GM19397 (cell line): ENCODE data around the gene KRT71.

ENCODE experiments used
- ATAC-seq: cut with Tn5 transposase; IDR thresholded peaks from one replicate; pipeline ENCODE4 v1.9.1; 2021; ENCODE audit warnings: mild to moderate bottlenecking, moderate library complexity; ENCODE audit not compliant: unreplicated experiment

KRT71 gene

GRCh38 chr12:52575948-52576347 is 23.0 kb upstream of the KRT71 start:
- ATAC-seq, result no peak

- no peak for ATAC-seq
Measured at GRCh38 chr12:52575256-52575655, 22.3 kb upstream of the KRT71 start.

DNA sequence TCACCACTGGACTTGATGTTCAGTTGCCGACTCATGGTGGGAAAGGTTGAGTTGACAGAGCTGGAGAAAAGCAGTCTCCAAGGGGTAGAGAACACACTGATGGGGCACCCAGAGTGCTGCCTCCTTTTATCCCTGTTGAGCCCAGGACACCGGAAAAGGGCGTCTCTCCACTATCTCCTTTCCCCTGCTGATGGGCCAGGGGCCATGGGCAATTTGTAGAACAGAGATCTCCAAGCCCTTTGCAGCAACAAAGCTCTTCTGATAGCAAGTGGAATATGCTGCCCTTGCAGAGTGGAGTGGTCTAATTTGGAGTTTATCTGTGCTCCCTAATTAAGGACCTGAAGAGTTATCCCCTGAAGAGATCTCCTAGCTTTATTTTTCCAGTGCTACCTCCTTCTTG is 20.8 kb upstream of the KRT71 start, which contains the start of gene KRT74:
TSS of gene KRT74 (minus strand) at position 101 of the 400 bp plus-strand sequence. CDS start at position 35, 66 bp downstream.
- ATAC-seq, result no peak

- no peak for ATAC-seq
Measured at GRCh38 chr12:52573306-52573705, 20.4 kb upstream of the KRT71 start.

DNA sequence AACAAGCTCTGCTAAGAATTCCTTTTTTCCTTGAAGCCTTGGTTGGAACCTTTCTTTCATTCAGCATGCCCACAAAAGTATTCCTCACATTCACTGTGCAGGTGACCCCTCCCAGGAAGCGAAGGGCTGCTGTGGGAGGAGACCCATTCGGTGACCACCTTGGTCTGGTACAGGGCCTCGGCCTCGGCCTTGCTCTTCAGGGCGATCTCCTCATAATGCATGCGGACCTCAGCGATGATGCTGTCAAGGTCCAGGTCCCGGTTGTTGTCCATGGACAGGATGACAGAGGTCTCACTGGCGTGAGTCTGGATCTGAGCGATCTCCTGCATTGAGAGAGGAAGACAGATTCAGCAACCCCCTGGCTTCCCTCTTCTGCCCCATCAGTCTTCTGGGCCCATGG is 17.6 kb upstream of the KRT71 start:
- no peak for ATAC-seq

DNA sequence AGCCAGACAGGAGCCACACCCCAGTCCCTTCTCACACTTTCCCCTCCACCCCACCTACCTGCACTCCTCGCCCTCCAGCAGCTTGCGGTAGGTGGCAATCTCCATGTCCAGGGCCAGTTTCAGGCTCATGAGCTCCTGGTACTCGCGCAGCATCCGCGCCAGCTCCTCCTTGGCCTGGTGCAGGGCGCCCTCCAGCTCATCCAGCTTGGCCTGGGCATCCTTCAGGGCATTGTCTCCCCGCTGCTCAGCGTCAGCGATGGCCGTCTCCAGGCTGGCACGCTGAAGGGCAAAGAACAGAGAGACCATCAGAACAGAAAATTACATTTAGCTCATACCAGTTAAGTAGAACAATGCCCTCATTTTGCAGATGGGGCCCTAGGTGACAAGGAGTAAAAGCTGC is 15.2 kb upstream of the KRT71 start:
- no peak for ATAC-seq

- ATAC-seq, result no peak
Measured at GRCh38 chr12:52566847-52567291, 13.9 kb upstream of the KRT71 start.

GRCh38 chr12:52564582-52564981 is 11.6 kb upstream of the KRT71 start:
- no peak for ATAC-seq

DNA sequence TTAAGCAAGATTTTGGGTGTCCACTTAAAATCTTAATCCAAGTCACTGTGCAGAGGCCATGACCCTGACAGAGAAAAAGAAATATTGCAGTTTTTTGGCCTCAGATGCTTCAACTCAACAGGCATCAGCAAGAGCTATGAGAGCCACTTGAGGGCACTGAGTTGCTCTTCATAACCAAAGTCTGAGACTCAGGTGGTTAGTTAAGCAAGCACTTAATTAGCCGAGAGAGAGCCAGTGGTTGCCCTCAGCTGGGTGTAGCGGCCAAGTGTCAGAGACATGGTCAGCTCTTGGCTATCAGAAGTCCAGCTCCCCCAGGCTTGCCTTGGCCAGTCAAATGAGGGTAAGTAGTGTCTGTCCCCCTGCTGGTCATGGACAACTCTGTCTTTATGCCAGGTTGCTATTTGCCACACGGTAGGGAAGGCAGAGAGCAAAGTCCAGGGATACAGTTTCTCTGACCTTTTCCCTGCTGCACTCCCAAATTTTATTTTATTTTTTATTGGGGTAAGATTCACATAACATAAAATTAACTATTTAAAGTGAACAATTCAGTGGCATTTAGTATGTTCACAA is 9.0 kb upstream of the KRT71 start:
- ATAC-seq, result no peak

- ATAC-seq, result no peak
Measured at GRCh38 chr12:52559979-52560378, 7.0 kb upstream of the KRT71 start.

DNA sequence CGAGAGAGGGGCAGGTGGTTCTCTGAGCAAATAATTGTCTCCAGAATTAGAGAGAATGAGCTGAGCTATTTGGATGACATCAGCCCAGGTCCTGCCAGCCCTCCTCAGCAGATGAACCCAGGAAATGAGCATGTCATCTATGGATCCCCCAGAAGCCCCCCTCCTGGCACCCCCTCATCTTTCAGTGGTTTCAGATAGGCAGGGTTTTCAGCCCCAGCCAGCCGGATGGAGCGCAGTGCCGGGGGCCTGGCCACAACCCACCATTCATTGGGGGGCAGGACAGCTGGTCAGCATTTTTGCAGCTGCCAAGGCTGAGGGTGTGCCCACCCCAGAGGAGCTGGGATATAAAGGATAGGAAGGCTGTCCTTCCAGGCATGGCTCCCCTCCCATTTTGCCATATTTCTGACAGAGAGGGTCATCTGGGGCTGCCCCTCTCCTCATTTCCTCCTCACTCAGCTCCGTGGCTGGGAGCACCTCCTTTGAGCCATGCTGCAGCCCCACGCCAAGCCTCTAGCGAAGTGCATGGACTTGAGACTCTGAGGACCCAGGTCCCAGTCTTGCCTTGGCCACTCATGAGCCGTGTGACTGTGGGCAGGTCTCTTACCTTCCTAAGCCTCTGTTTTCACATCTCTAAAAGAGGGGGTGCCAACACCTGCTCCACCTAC is 6.0 kb upstream of the KRT71 start:
- ATAC-seq, result no peak

DNA sequence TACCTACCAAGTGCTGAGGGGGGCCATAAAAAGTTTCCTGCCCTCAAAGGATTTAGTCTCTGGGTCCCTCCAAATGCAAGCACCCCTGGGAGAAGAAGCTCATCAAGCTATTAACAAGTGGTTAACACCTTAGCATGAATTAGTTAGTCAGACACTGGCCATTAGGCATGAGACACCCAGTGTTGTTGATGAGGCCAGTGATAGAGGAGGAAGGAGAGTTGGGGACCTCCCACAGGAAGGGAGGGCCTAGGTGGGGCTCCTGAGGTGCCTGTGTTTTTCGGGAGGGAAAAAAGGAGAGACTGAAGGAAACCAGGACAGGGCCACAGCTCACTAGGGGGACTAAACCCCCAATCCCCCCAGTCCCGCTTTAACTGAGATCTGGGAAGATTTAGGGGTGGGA is 4.5 kb upstream of the KRT71 start:
- ATAC-seq, result no peak

DNA sequence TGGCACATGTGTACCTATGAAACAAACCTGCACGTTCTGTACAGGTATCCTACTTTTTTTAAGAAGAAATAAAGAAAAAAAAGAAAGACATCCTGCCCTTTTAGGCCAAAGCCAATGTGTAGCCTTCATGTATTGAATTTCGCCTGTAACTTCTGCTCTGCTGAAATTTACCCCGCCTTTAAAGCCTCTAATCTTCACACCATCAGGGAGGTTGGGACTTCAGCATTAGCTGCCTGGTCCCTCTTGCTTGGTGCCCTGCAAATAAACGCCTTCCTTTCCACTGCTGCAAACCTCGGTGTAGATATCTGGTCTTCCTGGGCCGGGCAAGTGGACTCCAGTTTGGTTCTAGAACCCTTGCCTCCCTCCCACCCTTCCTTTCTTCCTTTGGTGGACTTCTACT is 2.6 kb upstream of the KRT71 start:
- ATAC-seq, result no peak

GRCh38 chr12:52552055-52552454 is 890 bp downstream of the KRT71 start:
- ATAC-seq, result no peak

GRCh38 chr12:52551216-52551865 is 1.6 kb downstream of the KRT71 start:
- ATAC-seq, result no peak

DNA sequence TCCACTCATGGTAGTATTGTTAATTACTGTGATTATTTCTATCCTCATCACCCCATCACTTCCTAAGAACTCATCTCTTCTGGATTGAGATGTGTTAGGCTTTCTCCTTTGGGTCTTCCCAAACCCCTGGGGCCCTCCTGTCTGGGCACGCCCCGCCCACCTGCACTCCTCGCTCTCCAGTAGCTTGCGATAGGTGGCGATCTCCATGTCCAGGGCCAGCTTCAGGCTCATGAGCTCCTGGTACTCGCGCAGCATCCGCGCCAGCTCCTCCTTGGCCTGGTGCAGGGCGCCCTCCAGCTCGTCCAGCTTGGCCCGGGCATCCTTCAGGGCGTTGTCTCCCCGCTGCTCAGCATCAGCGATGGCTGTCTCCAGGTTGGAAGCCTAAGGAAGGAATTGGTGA is 6.8 kb downstream of the KRT71 start:
- no peak for ATAC-seq

GRCh38 chr12:52543985-52544883 is 8.7 kb downstream of the KRT71 start:
- no peak for ATAC-seq

DNA sequence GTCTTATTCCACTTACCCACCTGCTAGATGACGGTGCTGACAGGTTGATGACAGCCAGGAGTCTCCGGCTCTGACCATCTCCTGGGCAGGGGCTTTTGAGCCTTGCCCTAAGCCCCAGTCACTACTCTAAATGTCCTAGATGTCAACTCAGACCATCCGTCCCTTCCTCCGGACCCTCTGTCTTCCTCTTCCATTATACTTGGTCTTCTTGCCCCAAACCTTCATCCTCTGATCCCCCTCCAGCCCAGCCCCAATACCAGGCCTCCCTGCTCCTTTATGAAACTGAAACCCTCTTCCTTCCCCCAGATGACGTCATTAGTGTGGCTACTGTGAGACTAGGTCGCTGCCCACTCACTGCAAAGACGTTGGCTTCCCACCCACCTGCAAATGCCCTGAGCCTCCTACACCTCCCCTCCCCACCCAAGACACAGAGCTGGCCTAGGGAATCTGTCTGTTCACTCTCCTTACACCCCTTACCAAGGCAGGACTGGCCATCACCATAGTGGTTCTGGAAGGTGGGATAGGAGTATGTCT is 10.1 kb downstream of the KRT71 start:
- no peak for ATAC-seq

DNA sequence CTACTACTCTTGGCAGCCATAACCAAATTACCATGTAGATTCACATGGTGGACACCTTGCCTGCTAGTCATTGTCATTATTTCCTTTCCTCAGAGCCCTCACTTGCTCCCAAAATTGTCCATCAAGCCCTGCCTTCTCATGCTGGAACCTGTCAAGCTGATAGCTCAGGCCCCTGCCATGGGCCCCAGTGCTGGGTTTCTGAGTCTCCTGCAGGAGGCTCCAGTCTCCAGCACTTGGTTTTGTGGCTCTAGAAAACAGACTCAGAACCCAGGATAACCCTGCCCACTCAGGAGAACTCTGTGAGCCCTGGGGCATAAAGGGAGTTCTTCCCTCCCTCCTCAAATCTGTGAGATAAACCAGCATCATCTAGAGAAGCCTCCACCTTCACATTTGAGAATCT is 10.8 kb downstream of the KRT71 start:
- ATAC-seq, result no peak

DNA sequence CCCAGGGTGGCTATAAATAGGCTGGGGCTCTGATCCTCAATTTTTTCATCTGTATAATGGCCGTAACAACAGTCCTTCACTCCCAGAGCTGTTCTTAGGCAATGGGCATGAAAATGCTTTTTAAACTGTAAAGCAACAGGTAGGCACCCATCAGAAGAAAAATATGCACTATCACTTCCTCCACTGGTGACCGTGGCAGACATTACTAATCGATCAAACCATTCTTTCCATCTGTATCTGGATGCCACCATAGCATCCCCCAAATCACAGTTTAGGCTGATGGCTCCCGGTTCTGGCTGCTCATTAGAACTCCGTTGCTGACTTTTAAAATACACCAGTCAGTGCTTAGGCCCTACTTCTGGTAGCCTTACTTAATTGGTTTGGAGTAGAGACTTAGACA is 11.2 kb downstream of the KRT71 start:
- no peak for ATAC-seq

GRCh38 chr12:52540531-52540930 is 12.4 kb downstream of the KRT71 start:
- no peak for ATAC-seq
